Ishikawa (cell line): ENCODE data around the gene DCUN1D3.

Experiments used
- CEBPB ChIP-seq: IDR thresholded peaks from 2 replicates; pipeline ENCODE4 v1.6.1; 2012
- CREB1 ChIP-seq: IDR thresholded peaks from 2 replicates; pipeline ENCODE4 v1.6.1; 2012; ENCODE audit warnings: low read depth
- EGR1 ChIP-seq: IDR thresholded peaks from 2 replicates; pipeline ENCODE4 v1.6.1; 2012
- EP300 ChIP-seq: IDR thresholded peaks from 2 replicates; pipeline ENCODE4 v1.6.1; 2012; ENCODE audit warnings: borderline replicate concordance
- FOXM1 ChIP-seq: IDR thresholded peaks from 2 replicates; pipeline ENCODE4 v1.6.1; 2012; ENCODE audit warnings: low read depth, borderline replicate concordance
- NFIC ChIP-seq: IDR thresholded peaks from 2 replicates; pipeline ENCODE4 v1.6.1; 2012
- RAD21 ChIP-seq: IDR thresholded peaks from 2 replicates; pipeline ENCODE4 v1.6.1; 2012; ENCODE audit warnings: low read depth
- TAF1 ChIP-seq: IDR thresholded peaks from 2 replicates; pipeline ENCODE4 v1.6.1; 2012; ENCODE audit warnings: low read depth, mild to moderate bottlenecking
- TCF12 ChIP-seq: IDR thresholded peaks from 2 replicates; pipeline ENCODE4 v1.6.1; 2012; ENCODE audit warnings: low read depth
- TEAD4 ChIP-seq: IDR thresholded peaks from 2 replicates; pipeline ENCODE4 v1.6.1; 2012
- USF1 ChIP-seq: IDR thresholded peaks from 2 replicates; pipeline ENCODE4 v1.6.1; 2012
- YY1 ChIP-seq: IDR thresholded peaks from 2 replicates; pipeline ENCODE4 v1.6.1; 2012; ENCODE audit warnings: low read depth
- ZBTB7A ChIP-seq: IDR thresholded peaks from 2 replicates; pipeline ENCODE4 v1.6.1; 2012; ENCODE audit warnings: low read depth
- TF ChIP-seq, protein P1 (sequence below): IDR thresholded peaks from 2 replicates; pipeline ENCODE4 v1.6.1; 2012; ENCODE audit warnings: low read depth, mild to moderate bottlenecking
- TF ChIP-seq, protein P2 (sequence below): IDR thresholded peaks from 2 replicates; pipeline ENCODE4 v1.6.1; 2012

Gene DCUN1D3

GRCh38 chr16:20925751-20926150 is 25.6 kb upstream of the DCUN1D3 start:
- TF ChIP-seq, protein P1, sequence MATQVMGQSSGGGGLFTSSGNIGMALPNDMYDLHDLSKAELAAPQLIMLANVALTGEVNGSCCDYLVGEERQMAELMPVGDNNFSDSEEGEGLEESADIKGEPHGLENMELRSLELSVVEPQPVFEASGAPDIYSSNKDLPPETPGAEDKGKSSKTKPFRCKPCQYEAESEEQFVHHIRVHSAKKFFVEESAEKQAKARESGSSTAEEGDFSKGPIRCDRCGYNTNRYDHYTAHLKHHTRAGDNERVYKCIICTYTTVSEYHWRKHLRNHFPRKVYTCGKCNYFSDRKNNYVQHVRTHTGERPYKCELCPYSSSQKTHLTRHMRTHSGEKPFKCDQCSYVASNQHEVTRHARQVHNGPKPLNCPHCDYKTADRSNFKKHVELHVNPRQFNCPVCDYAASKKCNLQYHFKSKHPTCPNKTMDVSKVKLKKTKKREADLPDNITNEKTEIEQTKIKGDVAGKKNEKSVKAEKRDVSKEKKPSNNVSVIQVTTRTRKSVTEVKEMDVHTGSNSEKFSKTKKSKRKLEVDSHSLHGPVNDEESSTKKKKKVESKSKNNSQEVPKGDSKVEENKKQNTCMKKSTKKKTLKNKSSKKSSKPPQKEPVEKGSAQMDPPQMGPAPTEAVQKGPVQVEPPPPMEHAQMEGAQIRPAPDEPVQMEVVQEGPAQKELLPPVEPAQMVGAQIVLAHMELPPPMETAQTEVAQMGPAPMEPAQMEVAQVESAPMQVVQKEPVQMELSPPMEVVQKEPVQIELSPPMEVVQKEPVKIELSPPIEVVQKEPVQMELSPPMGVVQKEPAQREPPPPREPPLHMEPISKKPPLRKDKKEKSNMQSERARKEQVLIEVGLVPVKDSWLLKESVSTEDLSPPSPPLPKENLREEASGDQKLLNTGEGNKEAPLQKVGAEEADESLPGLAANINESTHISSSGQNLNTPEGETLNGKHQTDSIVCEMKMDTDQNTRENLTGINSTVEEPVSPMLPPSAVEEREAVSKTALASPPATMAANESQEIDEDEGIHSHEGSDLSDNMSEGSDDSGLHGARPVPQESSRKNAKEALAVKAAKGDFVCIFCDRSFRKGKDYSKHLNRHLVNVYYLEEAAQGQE = no peak
- no peak for TF ChIP-seq EGR1
- no peak for TF ChIP-seq USF1
- TF ChIP-seq, protein P2, sequence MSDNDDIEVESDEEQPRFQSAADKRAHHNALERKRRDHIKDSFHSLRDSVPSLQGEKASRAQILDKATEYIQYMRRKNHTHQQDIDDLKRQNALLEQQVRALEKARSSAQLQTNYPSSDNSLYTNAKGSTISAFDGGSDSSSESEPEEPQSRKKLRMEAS = no peak
- TF ChIP-seq CEBPB = no peak
- TF ChIP-seq TCF12 = no peak
- TF ChIP-seq TAF1 = no peak
- TF ChIP-seq YY1 = no peak
- TF ChIP-seq ZBTB7A = no peak
- no peak for TF ChIP-seq TEAD4
- no peak for TF ChIP-seq NFIC
- TF ChIP-seq FOXM1 = no peak
- no peak for TF ChIP-seq RAD21
- TF ChIP-seq EP300 = no peak
- TF ChIP-seq CREB1 = no peak

- no peak for TF ChIP-seq TEAD4
- no peak for TF ChIP-seq EP300
- no peak for TF ChIP-seq TCF12
- TF ChIP-seq FOXM1 = no peak
- TF ChIP-seq RAD21 = no peak
- TF ChIP-seq, protein P2 = no peak
- TF ChIP-seq CREB1 = no peak
- no peak for TF ChIP-seq TAF1
- TF ChIP-seq CEBPB = no peak
- no peak for TF ChIP-seq YY1
- no peak for TF ChIP-seq ZBTB7A
- TF ChIP-seq NFIC = no peak
- TF ChIP-seq EGR1 = no peak
- TF ChIP-seq, protein P1 = no peak
- no peak for TF ChIP-seq USF1
These were observed 23.7 kb upstream of the DCUN1D3 start for GRCh38 chr16:20923876-20924275.

DNA sequence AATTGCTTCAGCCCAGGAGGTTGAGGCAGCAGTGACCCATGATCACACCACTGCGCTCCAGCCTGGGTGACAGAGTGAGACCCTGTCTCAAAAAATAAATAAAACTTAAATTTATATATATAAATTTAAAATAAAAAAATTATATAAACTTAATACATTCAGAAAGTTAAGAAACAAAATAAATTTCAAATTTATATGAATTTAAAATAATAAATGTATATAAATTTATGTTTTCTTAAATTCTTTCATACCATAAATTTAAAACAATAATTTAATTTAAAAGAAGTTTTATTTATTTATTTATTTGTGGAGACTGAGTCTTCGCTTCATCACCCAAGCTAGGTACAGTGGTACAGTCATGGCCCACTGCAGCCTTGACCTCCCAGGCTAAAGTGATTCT is 20.6 kb upstream of the DCUN1D3 start:
- TF ChIP-seq NFIC = no peak
- TF ChIP-seq ZBTB7A = no peak
- TF ChIP-seq CREB1 = no peak
- TF ChIP-seq CEBPB = no peak
- TF ChIP-seq TEAD4 = no peak
- no peak for TF ChIP-seq USF1
- TF ChIP-seq TAF1 = no peak
- TF ChIP-seq FOXM1 = no peak
- TF ChIP-seq YY1 = no peak
- TF ChIP-seq RAD21 = no peak

GRCh38 chr16:20920091-20920490 is 19.9 kb upstream of the DCUN1D3 start:
- TF ChIP-seq USF1 (no peak), EP300 (no peak), TCF12 (no peak), TEAD4 (no peak), TAF1 (no peak)
- TF ChIP-seq, protein P2 = no peak

DNA sequence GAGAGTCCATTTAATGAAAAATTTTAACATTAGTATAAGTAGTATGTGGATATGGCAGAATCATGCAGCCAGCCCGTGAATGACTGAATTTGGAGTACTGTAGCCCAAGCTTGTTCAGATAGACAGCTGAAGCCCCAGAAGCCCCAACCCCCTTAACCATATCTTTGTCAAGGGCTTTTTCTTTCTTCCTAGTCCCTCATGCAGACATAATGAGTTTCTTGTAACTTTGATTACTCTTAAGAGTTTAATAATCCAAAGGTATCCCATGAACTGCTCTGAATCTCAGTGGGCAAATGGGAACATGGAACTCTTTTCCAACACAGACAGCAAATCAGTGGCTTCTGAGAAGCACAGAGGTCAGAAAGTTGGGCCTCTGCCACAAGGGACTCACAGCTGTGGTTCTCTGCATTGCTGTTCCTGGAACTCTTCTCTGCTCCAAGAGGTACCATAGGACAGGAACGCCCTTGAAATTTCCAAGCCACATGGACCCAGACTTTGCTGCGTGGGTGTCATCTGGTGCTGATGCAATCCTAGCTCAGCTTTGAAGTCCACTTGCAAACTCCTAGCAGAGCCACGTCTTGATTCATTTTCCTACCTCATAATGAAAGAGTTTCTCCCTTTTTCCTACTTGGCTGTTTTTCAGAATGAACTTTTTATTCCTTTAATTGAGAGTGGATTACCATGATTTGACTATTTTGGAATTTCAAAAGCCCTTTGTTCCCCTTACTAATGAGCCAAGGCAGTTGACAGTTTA is 18.5 kb upstream of the DCUN1D3 start:
- TF ChIP-seq TEAD4 (no peak), USF1 (no peak), EP300 (no peak), CEBPB (no peak), FOXM1 (no peak), ZBTB7A (no peak), YY1 (no peak), EGR1 (no peak), CREB1 (no peak), RAD21 (no peak), TCF12 (no peak), TAF1 (no peak), NFIC (no peak)
- TF ChIP-seq, protein P1 = no peak
